Skin epidermis (tissue), 12 donors: ENCODE results near the gene NHERF1.

ENCODE experiments used
- H3K27ac ChIP-seq, 21 experiments: fragments of 200-600 bp; sonication (generic) in 11 of 21; one replicate each; pipeline ENCODE4 v1.5.0; 2020; ENCODE audit warnings: mild to moderate bottlenecking in 3 of 21, inconsistent platforms in 2 of 21, moderate library complexity in 2 of 21
- H3K4me3 ChIP-seq, 7 experiments: fragments of 200-600 bp; sonication (generic) in 2 of 7; one replicate each; pipeline ENCODE4 v1.5.0; 2020; ENCODE audit warnings: inconsistent platforms in 2 of 7, mild to moderate bottlenecking in 2 of 7, moderate library complexity in 1 of 7

Gene NHERF1

GRCh38 chr17:74748529-74749278 lies at the start of gene NHERF1:
NHERF1 (plus strand) TSS chr17:74748628; CDS start chr17:74748847, 219 bp downstream.
- H3K27ac ChIP-seq = peak within 1 kb of the TSS; percentile 74 to 93 (median 86)
- H3K4me3 ChIP-seq = peak within 1 kb of the TSS; percentile 61 to 94 (median 80)

GRCh38 chr17:74699236-74699635 lies 49.2 kb upstream of the NHERF1 start:
- Histone ChIP-seq H3K27ac (no peak overlapping the region), H3K4me3 (no peak overlapping the region)

- Histone ChIP-seq H3K27ac (no peak overlapping the region), H3K4me3 (no peak overlapping the region)
Observed at GRCh38 chr17:74702116-74702871, 46.1 kb upstream of the NHERF1 start.

- H3K4me3 ChIP-seq = no peak overlapping the region
Observed at GRCh38 chr17:74703311-74703710, 45.1 kb upstream of the NHERF1 start.

GRCh38 chr17:74704544-74704943 lies 43.9 kb upstream of the NHERF1 start:
- H3K4me3 ChIP-seq = no peak overlapping the region
- H3K27ac ChIP-seq = no peak overlapping the region

More at GRCh38 chr17:74703311-74703710, 45.1 kb upstream of the NHERF1 start:
- no peak overlapping the region for H3K27ac ChIP-seq

GRCh38 chr17:74711058-74711824 lies 37.2 kb upstream of the NHERF1 start:
- Histone ChIP-seq H3K27ac (no peak overlapping the region), H3K4me3 (peak overlapping the region in 1 of 7 experiments; percentile 9)

- H3K4me3 ChIP-seq = peak overlapping the region in 2 of 7 experiments; percentile 21 to 24
Observed at GRCh38 chr17:74712301-74712700, 36.1 kb upstream of the NHERF1 start.

GRCh38 chr17:74712756-74713155 lies 35.7 kb upstream of the NHERF1 start, which contains the start of gene CD300LF:
CD300LF (minus strand) TSS chr17:74712923; CDS start chr17:74712866, 57 bp downstream.
- H3K27ac ChIP-seq = peak within 1 kb of the TSS in 2 of 21 experiments; percentile 43 to 66
- peak within 1 kb of the TSS in 2 of 7 experiments; percentile 21 to 24 for H3K4me3 ChIP-seq

More at GRCh38 chr17:74712301-74712700, 36.1 kb upstream of the NHERF1 start:
- H3K27ac ChIP-seq = peak overlapping the region in 2 of 21 experiments; percentile 43 to 66

GRCh38 chr17:74713171-74713755 lies 35.2 kb upstream of the NHERF1 start:
- H3K27ac ChIP-seq = peak overlapping the region in 1 of 21 experiments; percentile 66
- no peak overlapping the region for H3K4me3 ChIP-seq

- no peak overlapping the region for H3K4me3 ChIP-seq
- H3K27ac ChIP-seq = no peak overlapping the region
Observed at GRCh38 chr17:74715144-74715543, 33.3 kb upstream of the NHERF1 start.

GRCh38 chr17:74720506-74720905 lies 27.9 kb upstream of the NHERF1 start:
- Histone ChIP-seq H3K27ac (no peak overlapping the region), H3K4me3 (no peak overlapping the region)

GRCh38 chr17:74722782-74723181 lies 25.6 kb upstream of the NHERF1 start:
- Histone ChIP-seq H3K4me3 (no peak overlapping the region), H3K27ac (no peak overlapping the region)

- Histone ChIP-seq H3K4me3 (no peak overlapping the region), H3K27ac (no peak overlapping the region)
Observed at GRCh38 chr17:74723891-74724290, 24.5 kb upstream of the NHERF1 start.

GRCh38 chr17:74725111-74725510 lies 23.3 kb upstream of the NHERF1 start:
- Histone ChIP-seq H3K4me3 (no peak overlapping the region), H3K27ac (no peak overlapping the region)

- no peak overlapping the region for H3K27ac ChIP-seq
- H3K4me3 ChIP-seq = no peak overlapping the region
Observed at GRCh38 chr17:74728033-74728701, 20.3 kb upstream of the NHERF1 start.

GRCh38 chr17:74728702-74729075 lies 19.7 kb upstream of the NHERF1 start:
- H3K27ac ChIP-seq = no peak overlapping the region

GRCh38 chr17:74729368-74729767 lies 19.1 kb upstream of the NHERF1 start:
- no peak overlapping the region for H3K27ac ChIP-seq

More at GRCh38 chr17:74728702-74729075, 19.7 kb upstream of the NHERF1 start:
- no peak overlapping the region for H3K4me3 ChIP-seq

GRCh38 chr17:74729866-74730265 lies 18.6 kb upstream of the NHERF1 start:
- Histone ChIP-seq H3K27ac (no peak overlapping the region), H3K4me3 (no peak overlapping the region)

More at GRCh38 chr17:74729368-74729767, 19.1 kb upstream of the NHERF1 start:
- no peak overlapping the region for H3K4me3 ChIP-seq
